ENCODE results near the gene CYP4B1.
"Not testable (repeated sequence)": the region's sequence is repeated elsewhere in the genome, so short reads cannot be mapped to it uniquely, and the experiment has no call there.

The CYP4B1 gene

DNA sequence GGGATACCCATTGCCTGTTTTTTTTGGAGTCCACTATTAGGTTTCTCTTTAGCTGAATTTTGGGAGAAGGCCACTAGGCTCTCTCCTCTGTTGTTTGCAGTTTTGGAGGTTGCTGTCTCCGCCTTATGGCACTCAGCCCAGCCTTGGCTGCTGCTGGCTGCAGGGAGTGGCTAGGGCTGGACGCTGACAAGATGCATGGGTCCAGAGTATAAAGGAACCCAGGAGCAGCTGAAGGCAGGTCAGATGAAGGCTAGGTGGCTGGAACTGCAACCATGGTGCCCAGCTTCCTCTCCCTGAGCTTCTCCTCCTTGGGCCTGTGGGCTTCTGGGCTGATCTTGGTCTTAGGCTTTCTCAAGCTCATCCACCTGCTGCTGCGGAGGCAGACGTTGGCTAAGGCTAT, at the start of gene CYP4B1:
CYP4B1 (plus strand) TSS at position 237 of the 400 bp plus-strand sequence; CDS start at position 273, 36 bp downstream.
- H3K79me2 ChIP-seq (ENCODE audit: insufficient read depth, low read depth), result no peaks in the 10 kb centered on the region
- no peaks in the 10 kb centered on the region for H3K36me3 ChIP-seq (ENCODE audit: insufficient read depth)
- H3K4me1 ChIP-seq (ENCODE audit: low read depth, poor library complexity, severe bottlenecking), result peaks cover 5% of the 10 kb centered on the region
- no peak within 1 kb of the TSS for H3K27ac ChIP-seq
- no peak within 1 kb of the TSS for H3K9ac ChIP-seq
- H3K4me3 ChIP-seq (IDR thresholded peaks at IDR 0.05; ENCODE audit: insufficient read depth, low read depth, low read length), result no peak within 1 kb of the TSS
- H4K20me1 ChIP-seq (ENCODE audit: insufficient read depth), result no peaks in the 10 kb centered on the region
- no peaks in the 10 kb centered on the region for H3K27me3 ChIP-seq (ENCODE audit: insufficient read depth, low read depth)
- TF ChIP-seq, protein P1, sequence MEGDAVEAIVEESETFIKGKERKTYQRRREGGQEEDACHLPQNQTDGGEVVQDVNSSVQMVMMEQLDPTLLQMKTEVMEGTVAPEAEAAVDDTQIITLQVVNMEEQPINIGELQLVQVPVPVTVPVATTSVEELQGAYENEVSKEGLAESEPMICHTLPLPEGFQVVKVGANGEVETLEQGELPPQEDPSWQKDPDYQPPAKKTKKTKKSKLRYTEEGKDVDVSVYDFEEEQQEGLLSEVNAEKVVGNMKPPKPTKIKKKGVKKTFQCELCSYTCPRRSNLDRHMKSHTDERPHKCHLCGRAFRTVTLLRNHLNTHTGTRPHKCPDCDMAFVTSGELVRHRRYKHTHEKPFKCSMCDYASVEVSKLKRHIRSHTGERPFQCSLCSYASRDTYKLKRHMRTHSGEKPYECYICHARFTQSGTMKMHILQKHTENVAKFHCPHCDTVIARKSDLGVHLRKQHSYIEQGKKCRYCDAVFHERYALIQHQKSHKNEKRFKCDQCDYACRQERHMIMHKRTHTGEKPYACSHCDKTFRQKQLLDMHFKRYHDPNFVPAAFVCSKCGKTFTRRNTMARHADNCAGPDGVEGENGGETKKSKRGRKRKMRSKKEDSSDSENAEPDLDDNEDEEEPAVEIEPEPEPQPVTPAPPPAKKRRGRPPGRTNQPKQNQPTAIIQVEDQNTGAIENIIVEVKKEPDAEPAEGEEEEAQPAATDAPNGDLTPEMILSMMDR (conservative IDR thresholded peaks at IDR 0.05; ENCODE audit: low read depth, low read length), result no peak
- no peak within 1 kb of the TSS for H2AFZ ChIP-seq (ENCODE audit: low read depth)
- no peak within 1 kb of the TSS for H3K4me2 ChIP-seq

DNA sequence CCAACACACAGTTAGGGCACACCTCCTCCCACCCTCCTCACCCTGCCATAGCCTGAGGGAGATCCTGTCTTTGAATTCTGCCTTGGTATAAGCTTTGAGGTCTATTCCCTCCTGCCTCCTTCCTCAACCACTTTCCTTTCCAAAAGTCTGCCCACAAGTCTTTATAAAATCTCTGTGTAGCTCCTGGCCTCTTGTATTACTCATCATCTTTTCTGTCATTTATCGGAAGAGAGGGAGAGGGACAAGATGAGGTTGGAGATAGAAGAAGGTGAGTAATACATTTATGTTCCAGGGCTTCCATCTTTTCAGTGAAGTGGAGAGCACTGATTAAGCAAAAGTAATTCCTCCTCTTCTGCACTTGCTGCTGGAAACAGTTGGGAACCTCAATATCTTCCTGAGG, 49.4 kb upstream of the CYP4B1 start:
- Histone ChIP-seq H3K27ac (no peak overlapping the region), H3K79me2 (ENCODE audit: insufficient read depth, low read depth) (no peaks in the 10 kb centered on the region), H3K36me3 (ENCODE audit: insufficient read depth) (no peaks in the 10 kb centered on the region), H4K20me1 (ENCODE audit: insufficient read depth) (no peaks in the 10 kb centered on the region), H3K4me2 (no peak overlapping the region), H3K4me1 (ENCODE audit: low read depth, poor library complexity, severe bottlenecking) (no peaks in the 10 kb centered on the region), H3K27me3 (ENCODE audit: insufficient read depth, low read depth) (no peaks in the 10 kb centered on the region), H3K4me3 (IDR thresholded peaks at IDR 0.05; ENCODE audit: insufficient read depth, low read depth, low read length) (no peak overlapping the region), H2AFZ (ENCODE audit: low read depth) (no peak overlapping the region), H3K9ac (no peak overlapping the region)
- TF ChIP-seq, protein P1 (conservative IDR thresholded peaks at IDR 0.05; ENCODE audit: low read depth, low read length), result no peak

DNA sequence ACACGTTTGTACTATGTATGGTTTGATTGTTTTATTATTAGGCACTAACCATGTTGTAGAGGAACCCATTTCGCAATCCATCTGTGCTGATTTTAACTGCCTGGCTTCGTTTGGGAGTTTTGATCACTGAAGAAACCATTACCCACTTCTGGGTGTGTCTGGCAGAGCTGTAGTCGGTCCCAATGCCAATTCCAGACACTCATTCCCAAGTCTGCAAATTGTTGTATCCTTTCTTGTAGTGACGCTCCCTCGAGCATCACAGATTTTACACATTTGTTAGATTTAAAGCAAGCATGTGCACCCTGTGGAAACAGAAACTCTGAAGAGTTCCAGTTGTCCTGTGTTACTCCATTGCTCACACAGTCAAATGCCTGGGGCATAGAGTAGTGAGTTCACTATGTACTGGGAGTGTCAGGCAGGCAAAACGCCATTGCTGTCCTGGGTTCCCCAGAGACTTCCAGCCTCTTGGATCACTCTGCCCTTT, 48.9 kb upstream of the CYP4B1 start:
- Histone ChIP-seq H3K27ac (no peak overlapping the region), H2AFZ (ENCODE audit: low read depth) (no peak overlapping the region), H3K4me3 (IDR thresholded peaks at IDR 0.05; ENCODE audit: insufficient read depth, low read depth, low read length) (no peak overlapping the region), H3K4me2 (no peak overlapping the region), H3K27me3 (ENCODE audit: insufficient read depth, low read depth) (no peaks in the 10 kb centered on the region), H3K9ac (no peak overlapping the region), H3K4me1 (ENCODE audit: low read depth, poor library complexity, severe bottlenecking) (no peaks in the 10 kb centered on the region), H4K20me1 (ENCODE audit: insufficient read depth) (no peaks in the 10 kb centered on the region), H3K79me2 (ENCODE audit: insufficient read depth, low read depth) (no peaks in the 10 kb centered on the region), H3K36me3 (ENCODE audit: insufficient read depth) (no peaks in the 10 kb centered on the region)
- TF ChIP-seq, protein P1 (conservative IDR thresholded peaks at IDR 0.05; ENCODE audit: low read depth, low read length), result no peak

DNA sequence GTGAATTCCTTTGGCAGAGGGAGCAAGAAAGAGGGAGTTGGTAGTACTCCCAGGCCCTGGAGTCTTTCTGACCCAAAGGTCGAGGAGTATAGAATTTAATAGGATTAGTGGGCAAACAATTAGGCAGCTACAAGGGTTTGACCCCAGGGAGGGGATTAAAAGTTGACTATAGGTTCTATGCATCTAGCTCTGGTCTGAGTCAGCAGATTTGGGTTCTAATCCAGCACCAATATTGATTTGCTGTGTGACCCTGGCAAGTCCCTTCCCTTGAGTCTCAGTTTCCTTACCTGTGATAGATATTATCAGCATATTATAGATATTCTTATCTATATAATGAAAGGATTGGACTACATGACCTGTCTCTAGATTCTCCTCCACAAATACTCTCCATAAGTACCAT, 44.9 kb upstream of the CYP4B1 start:
- Histone ChIP-seq H3K36me3 (ENCODE audit: insufficient read depth) (no peaks in the 10 kb centered on the region), H3K27me3 (ENCODE audit: insufficient read depth, low read depth) (no peaks in the 10 kb centered on the region), H3K4me1 (ENCODE audit: low read depth, poor library complexity, severe bottlenecking) (no peaks in the 10 kb centered on the region), H3K79me2 (ENCODE audit: insufficient read depth, low read depth) (no peaks in the 10 kb centered on the region), H3K27ac (no peak overlapping the region), H2AFZ (ENCODE audit: low read depth) (no peak overlapping the region), H4K20me1 (ENCODE audit: insufficient read depth) (no peaks in the 10 kb centered on the region), H3K9ac (no peak overlapping the region), H3K4me2 (no peak overlapping the region), H3K4me3 (IDR thresholded peaks at IDR 0.05; ENCODE audit: insufficient read depth, low read depth, low read length) (no peak overlapping the region)
- TF ChIP-seq, protein P1 (conservative IDR thresholded peaks at IDR 0.05; ENCODE audit: low read depth, low read length), result no peak

DNA sequence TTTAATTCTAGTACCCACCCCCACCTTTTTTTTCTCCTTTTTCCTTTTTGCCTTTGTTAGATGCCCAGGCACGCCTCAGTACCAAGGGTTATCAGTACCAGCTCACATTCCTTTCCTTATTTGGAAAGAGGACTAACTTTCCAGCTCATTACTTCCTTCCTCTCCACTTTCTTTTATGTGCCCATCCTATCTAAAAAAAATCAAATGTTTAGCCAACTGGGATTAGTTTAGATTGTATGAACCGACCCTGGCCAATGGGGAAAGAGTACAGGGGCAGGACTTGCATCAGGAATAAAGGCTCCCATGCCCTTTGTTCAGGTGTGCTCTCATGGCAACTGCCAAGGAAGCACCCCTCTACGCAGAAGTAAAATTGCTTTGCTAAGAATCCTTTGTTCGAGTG, 44.1 kb upstream of the CYP4B1 start:
- not testable (repeated sequence) for H3K4me1 ChIP-seq (ENCODE audit: low read depth, poor library complexity, severe bottlenecking); H4K20me1 ChIP-seq (ENCODE audit: insufficient read depth); H3K9ac ChIP-seq; H3K4me2 ChIP-seq; H3K36me3 ChIP-seq (ENCODE audit: insufficient read depth); H3K4me3 ChIP-seq (IDR thresholded peaks at IDR 0.05; ENCODE audit: insufficient read depth, low read depth, low read length); H3K79me2 ChIP-seq (ENCODE audit: insufficient read depth, low read depth); H3K27ac ChIP-seq; H2AFZ ChIP-seq (ENCODE audit: low read depth); H3K27me3 ChIP-seq (ENCODE audit: insufficient read depth, low read depth)

All from KMS-11 (cell line).